ENCODE data around the gene VPS33A. TPM values are rescaled to one million over a fixed set of nuclear protein-coding genes. Genes with fewer than 3 reads are reported as not detected.

The VPS33A gene
- total and polyA plus RNA-seq, 10 of the 15 experiments (the other 5 are each of a cell fraction or from before 2014, with no cell fraction given), result 7.7 to 33.6 (median 21.6) TPM

GRCh38 chr12:122304924-122305323, 38.6 kb upstream of the VPS33A start:
- SMC1A ChIA-PET (ENCODE audit: uncharacterized antibody, unreplicated experiment), result interaction anchor here (1.7 kb wide), 1 partner anchor 13 kb away, joined by 3 read pairs; no protein-coding TSS in a partner anchor
- Histone ChIP-seq H3K4me3 (no peak overlapping the region), H3K36me3 (ENCODE audit: control insufficient read depth in 2 of 2, insufficient read depth in 2 of 2, low read length in 1 of 2) (peaks cover 0 to 2% of the 10 kb centered on the region in 2 experiments; a peak in 3 of 4 replicates), H3K4me1 (ENCODE audit: control insufficient read depth, insufficient read depth, low read length) (no peaks in the 10 kb centered on the region), H3K79me2 (ENCODE audit: control insufficient read depth, insufficient read depth, low read length) (no peaks in the 10 kb centered on the region), H3K4me2 (ENCODE audit: control insufficient read depth, insufficient read depth) (no peak overlapping the region), H4K20me1 (ENCODE audit: control insufficient read depth, insufficient read depth) (no peaks in the 10 kb centered on the region), H3K27me3 (replicated peaks in 1 of 2; ENCODE audit: control insufficient read depth in 2 of 2, insufficient read depth in 2 of 2, low read length in 1 of 2) (no peaks in the 10 kb centered on the region), H3K27ac (ENCODE audit: control insufficient read depth, insufficient read depth) (no peak overlapping the region), H3K9ac (ENCODE audit: control insufficient read depth, insufficient read depth, low read length) (no peak overlapping the region), H3K9me3 (replicated peaks; ENCODE audit: control insufficient read depth, insufficient read depth, low read length) (no peaks in the 10 kb centered on the region), H2AFZ (ENCODE audit: control insufficient read depth, low read depth, low read length) (no peak overlapping the region)
- in situ Hi-C loops (cut with MboI) (no loop called here), intact Hi-C loops (cut with micrococcal nuclease; ENCODE audit: unreplicated experiment) (no loop called here)
- TF ChIP-seq MEF2B (IDR thresholded peaks at IDR 0.05; ENCODE audit: partially characterized antibody, poor library complexity, severe bottlenecking) (no peak), TCF12 (IDR thresholded peaks at IDR 0.05; ENCODE audit: low read depth, low read length) (no peak), ZNF274 (IDR thresholded peaks at IDR 0.05; ENCODE audit: insufficient read depth, insufficient read length) (no peak), JUND (IDR thresholded peaks at IDR 0.05; ENCODE audit: low read depth, low read length) (no peak), E2F4 (IDR thresholded peaks at IDR 0.05; ENCODE audit: low read depth, low read length) (no peak), TARDBP (IDR thresholded peaks at IDR 0.05; ENCODE audit: borderline replicate concordance) (no peak), PAX5 (IDR thresholded peaks at IDR 0.05; ENCODE audit: borderline replicate concordance, low read depth, low read length) (no peak), GABPA (IDR thresholded peaks at IDR 0.05; ENCODE audit: low read depth) (no peak), TCF7 (IDR thresholded peaks at IDR 0.05; ENCODE audit: borderline replicate concordance) (no peak), POU2F2 (IDR thresholded peaks at IDR 0.05; ENCODE audit: borderline replicate concordance, low read depth, low read length) (no peak), IRF3 (IDR thresholded peaks at IDR 0.05) (no peak), ELK1 (IDR thresholded peaks at IDR 0.05; ENCODE audit: low read depth, low read length) (no peak)
- no TSS peak for BruUV-seq (replicated peaks)
- CTCF ChIA-PET, result interaction anchor here (0.6 kb wide), 1 partner anchor 73 kb away, joined by 3 read pairs; no protein-coding TSS in a partner anchor
- DNase-seq (ENCODE audit: low read depth, low spot score) (no peak), FAIRE-seq (no peak), ATAC-seq (no peak)
- WGBS (ENCODE audit: insufficient coverage, insufficient replicate concordance, low lambda C conversion rate, missing lambda C conversion rate), result 88% methylated on average over 1 of the region's 1 CpG
- POLR2A ChIA-PET, result no interaction called here
- RAD21 ChIA-PET (ENCODE audit: unreplicated experiment), result no interaction called here
